GM06990 (cell line): ENCODE measurements around the gene VGLL4.

Experiments
- DNase-seq: peaks from one replicate; pipeline ENCODE4 v3.0.0-alpha.2; 2011; ENCODE audit not compliant: insufficient read length; ENCODE audit errors: extremely low read depth
- H3K27me3 ChIP-seq: replicated peaks from 2 replicates; pipeline ENCODE4 v1.6.0; 2011; ENCODE audit warnings: low read length; ENCODE audit not compliant: control insufficient read depth, insufficient read depth
- H3K36me3 ChIP-seq: 2 replicates; pipeline ENCODE4 v1.5.1; 2011; ENCODE audit warnings: low read length; ENCODE audit not compliant: control insufficient read depth, insufficient read depth
- H3K4me3 ChIP-seq: replicated peaks from 2 replicates; pipeline ENCODE4 v1.5.1; 2011; ENCODE audit warnings: low read depth, mild to moderate bottlenecking, control low read depth, low read length
- TF ChIP-seq, protein P1 (sequence below): IDR thresholded peaks from 2 replicates; pipeline ENCODE4 v1.5.1; 2011; ENCODE audit warnings: low read length, control low read depth, mild to moderate bottlenecking, inconsistent platforms; ENCODE audit not compliant: insufficient read depth, poor library complexity, severe bottlenecking

Gene VGLL4

DNA sequence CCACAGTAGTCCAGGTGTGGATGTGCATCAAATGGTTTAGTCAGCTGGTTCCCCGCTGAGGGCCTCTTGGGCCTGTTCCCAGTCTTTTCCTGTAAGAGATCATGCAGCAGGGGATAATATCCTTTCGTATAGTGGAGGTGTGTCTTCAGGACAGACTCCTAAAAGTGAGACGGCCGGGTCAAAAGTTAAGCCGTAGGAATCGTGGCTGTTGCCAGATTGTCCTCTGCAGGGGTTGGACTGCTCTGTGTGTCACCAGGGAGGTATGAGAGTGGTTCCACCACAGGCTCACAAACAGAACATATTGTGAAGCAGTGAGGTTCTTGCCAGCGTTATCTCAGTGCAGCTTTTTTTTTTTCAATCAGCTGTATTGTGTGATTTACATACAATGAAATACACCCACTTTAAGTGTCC is 95.0 kb downstream of the VGLL4 start:
- no peak for DNase-seq
- Histone ChIP-seq H3K4me3 (no peak overlapping the region), H3K27me3 (no peaks in the 10 kb centered on the region)

DNA sequence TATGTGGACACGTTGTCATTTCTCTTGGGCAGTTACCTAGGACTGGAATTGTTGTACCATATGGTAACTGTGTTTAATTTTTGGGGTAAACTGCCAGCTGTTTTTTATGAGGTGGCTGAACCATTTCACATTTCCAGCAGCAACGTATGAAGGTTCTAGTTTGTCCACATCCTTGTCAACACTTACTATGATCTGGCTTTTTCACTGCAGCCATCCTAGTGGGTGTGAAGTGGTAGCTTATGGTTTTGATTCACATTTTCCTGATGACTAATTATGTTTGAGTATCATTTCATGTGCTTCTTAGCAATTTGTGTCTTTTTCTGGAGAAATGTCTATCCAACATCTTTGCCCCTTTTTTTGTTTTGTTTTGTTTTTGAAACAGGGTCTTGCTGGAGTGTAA is 96.2 kb downstream of the VGLL4 start:
- TF ChIP-seq, protein P1, sequence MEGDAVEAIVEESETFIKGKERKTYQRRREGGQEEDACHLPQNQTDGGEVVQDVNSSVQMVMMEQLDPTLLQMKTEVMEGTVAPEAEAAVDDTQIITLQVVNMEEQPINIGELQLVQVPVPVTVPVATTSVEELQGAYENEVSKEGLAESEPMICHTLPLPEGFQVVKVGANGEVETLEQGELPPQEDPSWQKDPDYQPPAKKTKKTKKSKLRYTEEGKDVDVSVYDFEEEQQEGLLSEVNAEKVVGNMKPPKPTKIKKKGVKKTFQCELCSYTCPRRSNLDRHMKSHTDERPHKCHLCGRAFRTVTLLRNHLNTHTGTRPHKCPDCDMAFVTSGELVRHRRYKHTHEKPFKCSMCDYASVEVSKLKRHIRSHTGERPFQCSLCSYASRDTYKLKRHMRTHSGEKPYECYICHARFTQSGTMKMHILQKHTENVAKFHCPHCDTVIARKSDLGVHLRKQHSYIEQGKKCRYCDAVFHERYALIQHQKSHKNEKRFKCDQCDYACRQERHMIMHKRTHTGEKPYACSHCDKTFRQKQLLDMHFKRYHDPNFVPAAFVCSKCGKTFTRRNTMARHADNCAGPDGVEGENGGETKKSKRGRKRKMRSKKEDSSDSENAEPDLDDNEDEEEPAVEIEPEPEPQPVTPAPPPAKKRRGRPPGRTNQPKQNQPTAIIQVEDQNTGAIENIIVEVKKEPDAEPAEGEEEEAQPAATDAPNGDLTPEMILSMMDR = no peak
- no peak overlapping the region for H3K4me3 ChIP-seq
- DNase-seq = no peak
- H3K36me3 ChIP-seq = no peaks in the 10 kb centered on the region
- no peaks in the 10 kb centered on the region for H3K27me3 ChIP-seq

More for the DNA sequence above, 95.0 kb downstream of the VGLL4 start:
- TF ChIP-seq, protein P1 = no peak
- H3K36me3 ChIP-seq = peaks cover under 1% of the 10 kb centered on the region; the same call in 1 of the 2 replicates

DNA sequence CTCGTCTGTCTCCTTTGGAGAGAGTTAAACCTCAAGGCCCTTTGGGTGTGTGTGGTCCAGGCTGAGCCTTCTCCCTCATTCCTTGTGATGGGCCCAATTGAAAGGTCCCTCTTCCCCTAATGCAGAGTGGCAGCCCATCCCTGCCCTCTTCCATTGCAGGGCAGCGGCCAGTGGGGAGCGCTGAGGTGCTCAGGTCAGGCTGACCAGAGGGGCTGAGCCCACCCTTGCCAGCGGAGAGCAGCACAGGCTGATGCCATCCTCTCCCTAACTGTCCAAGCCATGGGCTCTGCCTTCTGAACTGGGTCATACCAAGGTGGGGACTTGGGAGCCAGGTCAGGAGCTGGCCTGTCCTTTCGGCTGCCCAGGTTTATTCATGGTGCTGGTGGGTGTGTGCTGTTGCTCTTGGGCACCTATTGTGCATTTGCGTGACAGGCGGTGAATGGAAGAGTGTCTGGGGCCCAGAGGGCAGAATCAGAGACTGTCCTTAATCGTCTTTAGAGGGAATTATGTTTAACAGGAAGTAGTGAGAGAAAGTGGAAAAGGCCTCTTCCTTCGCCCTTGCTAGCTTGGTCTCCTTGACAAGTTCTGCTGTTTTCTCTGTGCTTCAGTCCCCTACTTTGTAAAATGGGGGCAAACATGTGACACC is 96.9 kb downstream of the VGLL4 start:
- no peak for DNase-seq
- H3K27me3 ChIP-seq = no peaks in the 10 kb centered on the region
- TF ChIP-seq, protein P1 = no peak
- no peak overlapping the region for H3K4me3 ChIP-seq
- H3K36me3 ChIP-seq = no peaks in the 10 kb centered on the region

DNA sequence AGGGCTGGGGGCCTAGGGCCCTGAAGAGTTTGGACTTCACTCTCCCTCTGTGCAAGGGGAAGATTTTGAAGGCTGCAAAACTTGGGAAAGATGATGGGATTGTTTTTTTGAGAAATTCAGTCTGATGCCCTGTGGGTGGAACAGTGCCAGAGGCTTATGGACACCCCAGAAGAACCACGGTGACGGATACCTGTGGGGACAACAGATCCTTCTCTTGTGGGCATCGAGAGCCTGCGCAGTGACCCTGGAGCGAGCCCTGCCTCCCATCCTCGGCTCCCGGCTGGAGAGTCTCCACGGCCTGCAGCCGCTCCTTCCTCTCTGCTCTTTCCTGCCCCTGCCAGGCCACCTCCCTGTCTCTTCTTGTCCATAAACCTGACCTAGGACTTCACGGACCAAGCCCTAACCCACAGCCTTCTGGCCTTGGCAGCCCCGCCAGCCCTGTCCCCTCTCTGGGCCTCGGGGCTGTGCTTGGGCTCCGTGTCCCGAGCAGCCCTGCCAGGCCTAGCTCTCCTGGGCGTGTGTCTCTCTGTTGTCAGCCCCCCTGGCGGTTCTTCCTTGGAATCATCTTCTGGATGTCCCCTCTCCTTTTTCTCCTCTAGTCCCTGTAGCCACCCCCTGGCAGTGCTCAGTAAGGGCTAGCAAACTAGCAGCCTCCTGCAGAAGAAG is 98.4 kb downstream of the VGLL4 start:
- H3K4me3 ChIP-seq = no peak overlapping the region
- TF ChIP-seq, protein P1 = no peak
- H3K27me3 ChIP-seq = no peaks in the 10 kb centered on the region
- H3K36me3 ChIP-seq = no peaks in the 10 kb centered on the region
- DNase-seq = no peak

DNA sequence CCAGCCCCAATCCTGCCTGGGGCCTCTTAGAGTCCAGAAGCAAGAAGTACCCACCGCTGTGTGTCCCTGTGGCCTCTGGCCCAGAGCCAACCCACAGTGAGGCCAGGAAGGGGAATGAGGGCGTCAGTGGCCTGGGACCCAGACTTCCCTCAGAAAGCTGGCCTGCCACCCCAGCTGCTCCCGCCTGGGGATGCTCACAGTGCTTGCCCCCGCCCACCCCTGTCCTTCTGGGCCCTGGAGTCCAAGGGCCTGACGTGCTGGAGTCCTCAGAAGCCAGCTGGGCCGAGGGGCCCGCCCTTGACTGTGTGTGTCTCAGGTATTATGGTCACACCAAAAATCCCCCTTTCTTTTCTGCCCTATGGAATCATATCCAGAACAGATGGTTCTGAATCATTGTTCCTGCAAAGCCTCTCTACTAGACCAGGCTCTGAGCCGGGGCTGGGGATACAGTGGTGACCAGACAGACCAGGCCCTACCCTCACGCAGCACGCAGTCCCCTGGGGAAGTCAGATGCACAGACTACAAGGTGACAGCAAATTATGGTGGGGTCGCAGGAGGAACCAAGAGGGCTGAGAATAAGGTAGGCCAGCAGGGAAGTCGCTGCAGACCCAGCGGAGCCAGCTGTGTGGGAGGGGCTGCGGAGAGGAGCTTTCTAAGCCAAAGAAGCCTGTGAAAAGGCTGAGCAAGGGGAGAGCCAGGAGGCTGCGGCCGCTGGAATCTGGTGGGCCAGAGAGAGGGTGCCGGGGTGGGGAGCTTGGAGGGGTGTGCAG is 99.1 kb downstream of the VGLL4 start:
- no peak for DNase-seq
- Histone ChIP-seq H3K27me3 (no peaks in the 10 kb centered on the region), H3K4me3 (no peak overlapping the region), H3K36me3 (no peaks in the 10 kb centered on the region)
- TF ChIP-seq, protein P1 = no peak
